PC-9 (cell line): Measurements from ENCODE around the gene PYM1. TPM values are rescaled to one million over a fixed set of nuclear protein-coding genes. Genes with fewer than 3 reads are reported as not detected.
A peak's percentile ranks its signal among the peaks of the same experiment; 100 is the strongest.

Experiments used
- BruUV-seq: library from RNA; stranded (reverse); fragments of 400-500 nt; replicated peaks from 2 replicates; lab custom pipeline; 2021; lab: Mats Ljungman, UMichigan
- CTCF ChIA-PET: fragments of 300-600 bp; sonication (Branson Sonifier 250); formaldehyde crosslinking; loops from one replicate; lab custom pipeline; 2022; ENCODE audit warnings: antibody characterized with exemption; lab: Charles Lee
- POLR2A ChIA-PET: fragments of 300-600 bp; sonication (Branson Sonifier 250); formaldehyde crosslinking; loops from one replicate; lab custom pipeline; 2022; ENCODE audit warnings: antibody characterized with exemption; ENCODE audit not compliant: unreplicated experiment; lab: Charles Lee
- DNase-seq, 2 experiments: peaks; one replicate each; pipeline versions ENCODE4 v3.0.0 to v3.0.0-alpha.2; 2015 to 2022; ENCODE audit warnings: mixed read lengths in 1 of 2
- H2AFZ ChIP-seq: fragments of 200-600 bp; sonication (generic); 2 replicates; pipeline ENCODE4 v1.8.1; 2017; ENCODE audit warnings: antibody characterized with exemption
- H3F3A ChIP-seq: fragments of 200-600 bp; sonication (generic); 2 replicates; pipeline ENCODE4 v1.8.1; 2017; ENCODE audit warnings: antibody characterized with exemption, mild to moderate bottlenecking, low read depth; ENCODE audit not compliant: insufficient read depth
- H3K27ac ChIP-seq: fragments of 200-600 bp; sonication (generic); 2 replicates; pipeline ENCODE4 v1.6.1; 2016; ENCODE audit warnings: mixed run types
- H3K27me3 ChIP-seq: fragments of 200-600 bp; sonication (generic); 2 replicates; pipeline ENCODE4 v1.6.1; 2016; ENCODE audit warnings: low read depth, mixed run types; ENCODE audit not compliant: insufficient read depth
- H3K36me3 ChIP-seq: fragments of 200-600 bp; sonication (generic); 2 replicates; pipeline ENCODE4 v1.6.1; 2016; ENCODE audit warnings: low read depth, mixed run types
- H3K4me1 ChIP-seq: fragments of 200-600 bp; sonication (generic); replicated peaks from 2 replicates; pipeline ENCODE4 v1.6.1; 2016; ENCODE audit warnings: mixed run types; ENCODE audit not compliant: insufficient read depth
- H3K4me2 ChIP-seq: fragments of 200-600 bp; sonication (generic); 2 replicates; pipeline ENCODE4 v1.6.1; 2017; ENCODE audit warnings: mixed run types
- H3K4me3 ChIP-seq: fragments of 200-600 bp; sonication (generic); 2 replicates; pipeline ENCODE4 v1.6.1; 2016; ENCODE audit warnings: mixed run types
- H3K79me2 ChIP-seq: fragments of 200-600 bp; sonication (generic); 2 replicates; pipeline ENCODE4 v1.6.1; 2017; ENCODE audit warnings: low read depth, mixed run types
- H3K9me2 ChIP-seq: fragments of 200-600 bp; sonication (generic); 2 replicates; pipeline ENCODE4 v1.8.1; 2017; ENCODE audit warnings: mild to moderate bottlenecking; ENCODE audit not compliant: insufficient read depth
- H3K9me3 ChIP-seq: fragments of 200-600 bp; sonication (generic); 2 replicates; pipeline ENCODE4 v1.8.1; 2016; ENCODE audit warnings: low read depth; ENCODE audit not compliant: insufficient read depth
- H4K20me1 ChIP-seq: fragments of 200-600 bp; sonication (generic); 2 replicates; pipeline ENCODE4 v1.8.1; 2017; ENCODE audit not compliant: insufficient read depth
- CTCF ChIP-seq: fragments of 200-600 bp; sonication (generic); conservative IDR thresholded peaks from 2 replicates; pipeline ENCODE4 v1.6.1; 2017; ENCODE audit warnings: mixed run types, antibody characterized with exemption, mild to moderate bottlenecking, moderate library complexity
- EZH2 ChIP-seq: fragments of 200-600 bp; sonication (generic); IDR thresholded peaks from 2 replicates; pipeline ENCODE4 v1.8.0; 2017; ENCODE audit warnings: antibody characterized with exemption, low read depth
- intact Hi-C: fragments of 100-400 bp; cut with micrococcal nuclease; formaldehyde crosslinking; loops from one replicate; pipeline ENCODE4 v1.10.0; 2022; ENCODE audit not compliant: unreplicated experiment
- total RNA-seq: library from RNA; stranded (reverse); gene quantifications from 2 replicates; pipeline ENCODE4 v1.2.3, GENCODE V29; 2021

PYM1 gene
- total RNA-seq, 1 experiment from 2014 or later, result 54.0 TPM

- Histone ChIP-seq H4K20me1 (no peaks in the 10 kb centered on the region), H3K27me3 (no peaks in the 10 kb centered on the region), H3K4me1 (peaks cover 28% of the 10 kb centered on the region), H3K36me3 (peaks cover 10% of the 10 kb centered on the region; the same call in 1 of the 2 replicates), H3K79me2 (peaks cover 21% of the 10 kb centered on the region), H3K4me2 (peak within 1 kb of the TSS; percentile 95), H3K9me2 (no peaks in the 10 kb centered on the region), H3K9me3 (no peaks in the 10 kb centered on the region), H3F3A (peaks cover 11% of the 10 kb centered on the region), H3K27ac (peak within 1 kb of the TSS; percentile 49), H3K4me3 (peak within 1 kb of the TSS; percentile 90), H2AFZ (peak within 1 kb of the TSS; percentile 97)
- ChIA-PET POLR2A (interaction anchor here (0.5 to 0.7 kb wide), 2 partner anchors 103 to 115 kb away, joined by 3 to 8 read pairs; no protein-coding TSS in a partner anchor), CTCF (interaction anchor here (0.5 kb wide), 1 partner anchor 136 kb away, joined by 7 read pairs; no protein-coding TSS in a partner anchor)
- TF ChIP-seq EZH2 (no peak), CTCF (no peak)
- intact Hi-C loops, result no loop called here
- DNase-seq, result peak; percentile 68 to 93
- TSS peak; percentile 62 for BruUV-seq
Observed at GRCh38 chr12:55966408-55967281, 39.0 kb upstream of the PYM1 start, which contains the start of gene CDK2. TSS of gene CDK2 (plus strand) at chr12:55966830. CDS start at chr12:55967009, 179 bp downstream.

- CTCF ChIA-PET, result interaction anchor here (0.5 kb wide), 1 partner anchor 135 kb away, joined by 7 read pairs; no protein-coding TSS in a partner anchor
- Histone ChIP-seq H3K27ac (peak within 1 kb of the TSS; percentile 49), H3K4me3 (peak within 1 kb of the TSS; percentile 90), H3K9me3 (no peaks in the 10 kb centered on the region), H2AFZ (peak within 1 kb of the TSS; percentile 97), H3K79me2 (peaks cover 21% of the 10 kb centered on the region), H3K9me2 (no peaks in the 10 kb centered on the region), H3K4me2 (peak within 1 kb of the TSS; percentile 95), H4K20me1 (no peaks in the 10 kb centered on the region), H3F3A (peaks cover 7% of the 10 kb centered on the region; the same call in 1 of the 2 replicates), H3K4me1 (peaks cover 22% of the 10 kb centered on the region), H3K27me3 (no peaks in the 10 kb centered on the region), H3K36me3 (peaks cover 10% of the 10 kb centered on the region; the same call in 1 of the 2 replicates)
- no peak for DNase-seq
- no peak for TF ChIP-seq EZH2
- no peak for TF ChIP-seq CTCF
- POLR2A ChIA-PET, result interaction anchor here (0.5 to 0.7 kb wide), 2 partner anchors 103 to 116 kb away, joined by 3 to 8 read pairs; no protein-coding TSS in a partner anchor
- BruUV-seq, result TSS peak; percentile 85
- intact Hi-C loops, result no loop called here
Observed at GRCh38 chr12:55965941-55966407, 38.3 kb upstream of the PYM1 start, which contains the start of gene PMEL. TSS of gene PMEL (minus strand) at chr12:55966042. CDS start at chr12:55966011, 31 bp downstream.

GRCh38 chr12:55965240-55965639 is 37.5 kb upstream of the PYM1 start:
- BruUV-seq, result no TSS peak
- no peaks in the 10 kb centered on the region for H4K20me1 ChIP-seq
- no peak overlapping the region for H3K4me2 ChIP-seq
- peaks cover 7% of the 10 kb centered on the region; the same call in 1 of the 2 replicates for H3F3A ChIP-seq
- H3K79me2 ChIP-seq, result peaks cover 21% of the 10 kb centered on the region
- H3K9me3 ChIP-seq, result no peaks in the 10 kb centered on the region
- no peak overlapping the region for H3K4me3 ChIP-seq
- H3K27ac ChIP-seq, result no peak overlapping the region
- no peaks in the 10 kb centered on the region for H3K27me3 ChIP-seq
- H2AFZ ChIP-seq, result no peak overlapping the region
- POLR2A ChIA-PET, result no interaction called here
- peaks cover 21% of the 10 kb centered on the region for H3K4me1 ChIP-seq
- CTCF ChIA-PET, result no interaction called here
- TF ChIP-seq EZH2 (no peak), CTCF (no peak)
- no peak for DNase-seq
- no peaks in the 10 kb centered on the region for H3K9me2 ChIP-seq
- peaks cover 10% of the 10 kb centered on the region; the same call in 1 of the 2 replicates for H3K36me3 ChIP-seq
- intact Hi-C loops, result no loop called here
